ENCODE results near the gene GPR146. TPM values are rescaled to one million over a fixed set of nuclear protein-coding genes. Genes with fewer than 3 reads are reported as not detected.

GPR146 gene
- total and polyA plus RNA-seq, 9 donors, result 6.1 to 25.0 (median 8.4) TPM

- Histone ChIP-seq H3K9me3 (no peaks in the 10 kb centered on the region), H3K36me3 (no peaks in the 10 kb centered on the region), H3K27me3 (no peaks in the 10 kb centered on the region), H3K4me1 (ENCODE audit: insufficient read depth) (peaks cover 5% of the 10 kb centered on the region), H3K27ac (no peak overlapping the region), H3K4me3 (no peak overlapping the region)
- no peak for DNase-seq
- TF ChIP-seq CTCF (IDR thresholded peaks at IDR 0.05) (no peak), POLR2A (IDR thresholded peaks at IDR 0.05) (no peak), EP300 (IDR thresholded peaks at IDR 0.05) (no peak)
- intact Hi-C loops (cut with DNase I), result loop anchor here in 2 of 4 donors (10.0 kb wide), 1 partner anchor 93 kb away; no protein-coding TSS in a partner anchor
- WGBS, 3 donors, result 66 to 69% (median 68%) methylated on average over 31 of the region's 31 CpGs
These were observed 37.6 kb downstream of the GPR146 start for GRCh38 chr7:1081931-1082401.

- no peaks in the 10 kb centered on the region for H3K27me3 ChIP-seq
- no peaks in the 10 kb centered on the region for H3K36me3 ChIP-seq
- no peak for DNase-seq
- no peak overlapping the region for H3K4me3 ChIP-seq
- intact Hi-C loops (cut with DNase I), result loop anchor here in 2 of 4 donors (10.0 kb wide), 1 partner anchor 91 kb away; no protein-coding TSS in a partner anchor
- TF ChIP-seq EP300 (IDR thresholded peaks at IDR 0.05), result no peak
- TF ChIP-seq POLR2A (IDR thresholded peaks at IDR 0.05), result no peak
- TF ChIP-seq CTCF (IDR thresholded peaks at IDR 0.05), result no peak
- 87 to 89% (median 87%) methylated on average over 45 of the region's 45 CpGs for WGBS, 3 donors
- peaks cover 9% of the 10 kb centered on the region for H3K4me1 ChIP-seq (ENCODE audit: insufficient read depth)
- H3K27ac ChIP-seq, result no peak overlapping the region
- no peaks in the 10 kb centered on the region for H3K9me3 ChIP-seq
These were observed 39.6 kb downstream of the GPR146 start for GRCh38 chr7:1083729-1084657.

- Histone ChIP-seq H3K27ac (no peak overlapping the region), H3K27me3 (no peaks in the 10 kb centered on the region), H3K4me1 (ENCODE audit: insufficient read depth) (peaks cover 9% of the 10 kb centered on the region), H3K9me3 (no peaks in the 10 kb centered on the region), H3K36me3 (no peaks in the 10 kb centered on the region), H3K4me3 (no peak overlapping the region)
- TF ChIP-seq POLR2A (IDR thresholded peaks at IDR 0.05), result no peak
- TF ChIP-seq EP300 (IDR thresholded peaks at IDR 0.05), result no peak
- no peak for TF ChIP-seq CTCF (IDR thresholded peaks at IDR 0.05)
- intact Hi-C loops (cut with DNase I), result loop anchor here in 3 of 4 donors (5.0 to 10.0 kb wide), 2 partner anchors 90 to 92 kb away; no protein-coding TSS in a partner anchor
- DNase-seq, result no peak
- 82 to 87% (median 85%) methylated on average over 10 of the region's 10 CpGs for WGBS, 3 donors
These were observed 40.9 kb downstream of the GPR146 start for GRCh38 chr7:1085266-1085665.

- DNase-seq, result no peak
- no peak for TF ChIP-seq POLR2A (IDR thresholded peaks at IDR 0.05)
- no peak for TF ChIP-seq CTCF (IDR thresholded peaks at IDR 0.05)
- TF ChIP-seq EP300 (IDR thresholded peaks at IDR 0.05), result no peak
- H3K27ac ChIP-seq, result no peak overlapping the region
- peaks cover 9% of the 10 kb centered on the region for H3K4me1 ChIP-seq (ENCODE audit: insufficient read depth)
- no peaks in the 10 kb centered on the region for H3K36me3 ChIP-seq
- 77 to 92% (median 82%) methylated on average over 11 of the region's 11 CpGs for WGBS, 3 donors
- H3K4me3 ChIP-seq, result no peak overlapping the region
- intact Hi-C loops (cut with DNase I), result loop anchor here in 3 of 4 donors (5.0 to 10.0 kb wide), 2 partner anchors 89 to 91 kb away; no protein-coding TSS in a partner anchor
- H3K9me3 ChIP-seq, result no peaks in the 10 kb centered on the region
- H3K27me3 ChIP-seq, result no peaks in the 10 kb centered on the region
These were observed 41.6 kb downstream of the GPR146 start for GRCh38 chr7:1085910-1086421.
